HT1080 (cell line): ENCODE measurements around the gene ADGRA3. TPM values are rescaled to one million over a fixed set of nuclear protein-coding genes. Genes with fewer than 3 reads are reported as not detected.
"Not testable (repeated sequence)": the region's sequence is repeated elsewhere in the genome, so short reads cannot be mapped to it uniquely, and the experiment has no call there.

Source experiments
- DNase-seq: peaks from one replicate; pipeline ENCODE4 v3.0.0-alpha.2; 2015; ENCODE audit warnings: low read depth
- total RNA-seq: library from RNA; depleted of rRNA; stranded (reverse); fragments of >200 nt; shearing (Covaris generic); gene quantifications from 2 replicates; pipeline ENCODE4 v1.2.3, GENCODE V29; 2014

The ADGRA3 gene
- total RNA-seq, 1 experiment from 2014 or later = 28.7 TPM

DNA sequence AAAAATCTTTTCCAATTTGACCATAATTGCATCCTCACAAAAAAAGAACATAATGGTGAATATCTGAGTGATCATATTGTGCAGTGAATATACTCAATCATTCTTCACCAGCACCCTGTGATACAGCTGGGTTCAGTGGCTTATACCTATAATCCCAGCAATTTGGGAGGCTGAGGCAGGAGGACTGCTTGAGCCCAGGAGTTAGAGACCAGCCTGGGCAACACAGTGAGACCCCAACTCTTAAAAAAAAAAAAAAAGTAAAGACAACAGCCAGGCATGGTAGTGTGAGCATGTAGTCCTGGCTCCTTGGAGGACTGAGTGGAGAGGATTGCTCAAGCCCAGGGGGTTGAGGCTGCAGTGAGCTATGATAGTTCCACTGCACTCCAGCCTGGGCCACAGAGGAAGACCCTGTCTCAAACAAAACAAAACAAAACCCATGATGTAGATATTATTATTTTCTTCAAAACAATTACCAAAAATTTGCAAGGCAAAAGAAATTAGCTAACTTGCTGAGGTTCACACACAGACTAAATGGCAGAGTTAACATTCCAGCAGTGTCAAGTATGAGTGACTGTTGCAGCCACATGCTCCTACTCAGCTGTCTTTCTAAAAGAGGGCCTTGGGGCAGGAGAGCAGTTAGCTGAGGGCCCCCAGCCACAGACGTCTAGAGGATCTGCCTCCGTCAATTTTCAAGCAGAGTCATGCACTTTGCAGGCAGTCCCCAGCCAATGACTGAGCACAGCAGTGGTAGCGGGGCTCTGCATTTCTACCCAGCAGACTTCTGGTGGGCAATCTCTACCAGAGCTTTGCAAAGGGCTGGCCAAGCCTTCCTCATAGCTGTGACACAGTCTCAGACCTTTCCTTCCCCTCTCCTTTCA, 33.4 kb downstream of the ADGRA3 start:
- no peak for DNase-seq

DNA sequence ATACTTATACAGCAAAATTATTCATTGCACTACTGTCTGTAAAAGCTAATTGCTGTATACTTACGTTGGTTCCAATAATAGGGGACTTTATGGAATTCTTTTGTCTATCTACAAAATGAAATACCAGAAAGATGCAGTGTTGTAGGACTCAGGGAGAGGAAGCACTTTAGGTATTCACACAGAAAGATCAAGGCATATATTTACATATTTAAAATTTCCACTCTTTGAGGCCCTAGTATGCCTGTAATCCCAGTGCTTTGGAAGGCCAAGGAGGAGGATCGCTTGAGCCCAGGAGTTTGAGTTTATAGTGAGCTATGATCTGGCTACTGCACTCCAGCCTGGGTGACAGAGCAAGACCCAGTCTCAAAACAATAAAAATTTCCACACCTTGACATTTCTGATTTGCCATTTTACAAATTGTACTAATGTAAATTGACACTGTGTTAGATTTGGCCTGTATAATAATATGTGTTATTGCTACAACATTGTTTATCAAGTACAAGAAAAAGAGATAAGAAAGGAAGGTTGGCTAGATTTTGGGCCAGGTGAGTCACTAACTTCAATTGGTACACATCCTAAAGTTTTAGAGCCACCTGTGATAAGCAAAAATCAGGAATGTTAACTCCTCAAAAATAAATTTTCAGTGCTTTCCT, 35.1 kb downstream of the ADGRA3 start:
- DNase-seq = no peak

DNA sequence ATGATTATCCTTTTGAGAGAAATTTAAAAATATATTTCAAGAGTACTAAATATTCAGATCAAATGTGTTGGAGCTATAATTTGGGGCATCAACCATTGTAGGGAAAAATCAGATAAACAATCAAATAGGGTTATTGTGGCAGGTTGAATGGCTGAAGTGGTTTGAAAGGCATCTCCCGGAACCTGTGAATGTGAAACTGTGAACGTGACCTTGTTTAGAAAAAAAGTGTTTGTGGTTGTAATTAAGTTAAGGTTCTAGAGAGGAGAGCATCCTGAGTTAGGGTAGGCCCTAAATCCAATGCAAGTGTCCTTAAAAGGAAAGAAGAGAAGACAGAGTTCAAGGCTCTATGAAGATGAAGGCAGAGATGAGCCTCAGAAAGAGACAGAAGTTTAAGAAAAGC, 37.4 kb downstream of the ADGRA3 start:
- DNase-seq = no peak

DNA sequence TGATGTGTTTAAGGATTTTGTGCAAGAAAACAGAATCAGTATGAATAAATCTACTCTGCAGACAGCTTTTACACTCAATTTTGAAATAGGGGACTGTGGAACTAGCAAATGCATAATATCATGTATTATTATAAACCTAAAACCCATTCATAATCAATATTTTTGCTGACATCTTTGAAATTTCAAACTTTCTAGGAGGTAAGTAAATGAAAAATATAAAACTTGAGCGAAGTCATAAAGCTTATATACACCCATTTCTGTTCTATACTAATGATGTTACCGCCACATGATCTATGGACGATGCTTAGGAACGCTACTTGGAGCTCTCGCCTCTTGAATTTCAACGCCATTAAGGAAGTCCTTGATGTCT, 38.1 kb downstream of the ADGRA3 start:
- DNase-seq = no peak

DNA sequence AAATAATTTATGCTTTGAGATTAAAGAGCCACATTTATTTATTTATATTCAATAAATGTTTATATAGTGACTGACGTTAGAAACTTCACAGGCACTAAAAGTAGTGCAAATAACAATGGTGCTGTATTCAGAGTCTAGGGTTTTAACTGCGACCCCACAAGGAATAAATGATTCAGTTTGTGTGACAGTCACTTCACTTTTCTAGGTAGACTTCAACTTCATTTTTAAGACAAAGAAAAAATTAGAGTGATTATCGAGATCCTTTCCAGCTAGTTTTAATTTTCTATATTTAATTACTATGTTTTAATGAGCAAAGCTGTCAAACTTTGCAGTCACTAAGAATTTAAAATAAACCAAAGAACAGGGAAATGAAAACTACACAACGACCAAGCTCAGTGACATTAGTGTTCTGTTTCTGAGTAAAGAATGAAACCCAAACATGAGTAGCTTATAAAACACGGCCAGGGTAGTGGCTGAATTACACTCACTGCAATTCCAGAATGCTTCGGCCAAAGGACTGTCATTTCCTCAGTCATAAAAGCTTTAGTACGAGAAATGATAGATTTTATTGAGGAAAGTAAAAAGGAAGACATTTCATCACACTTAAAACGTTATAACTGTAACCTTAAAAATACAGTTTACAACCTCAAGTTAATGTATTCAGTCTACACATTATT, 38.6 kb downstream of the ADGRA3 start:
- no peak for DNase-seq

DNA sequence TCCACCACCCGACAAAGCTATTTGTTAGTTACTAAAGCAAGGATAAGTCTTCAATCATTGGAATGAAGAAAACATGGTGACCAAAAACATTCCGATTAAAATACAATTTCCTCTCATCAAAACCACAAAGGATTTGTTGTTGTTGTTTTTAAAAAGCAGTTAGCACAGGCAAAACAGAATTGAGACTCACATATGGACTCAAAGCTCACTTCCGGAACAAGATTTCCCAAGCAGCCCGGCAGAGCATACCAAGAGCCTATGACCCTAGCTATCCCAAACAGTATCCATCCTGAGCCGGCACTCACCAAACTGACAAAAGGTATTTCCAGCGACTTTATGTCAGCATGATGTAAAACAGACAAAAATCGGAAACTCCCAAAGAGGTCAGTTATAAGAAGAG, 39.9 kb downstream of the ADGRA3 start:
- DNase-seq = no peak

DNA sequence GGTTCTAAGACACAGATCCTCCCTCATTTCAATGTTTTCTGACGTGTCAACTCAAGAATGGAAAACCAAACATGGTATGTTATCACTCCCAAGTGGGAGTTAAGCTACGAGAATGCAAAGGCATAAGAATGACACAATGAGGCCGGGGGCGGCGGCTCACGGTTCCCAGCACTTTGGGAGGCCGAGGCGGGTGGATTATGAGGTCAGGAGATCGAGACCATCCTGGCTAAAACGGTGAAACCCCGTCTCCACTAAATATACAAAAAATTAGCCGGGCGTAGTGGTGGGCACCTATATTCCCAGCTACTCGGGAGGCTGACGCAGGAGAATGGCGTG, 40.6 kb downstream of the ADGRA3 start:
- not testable (repeated sequence) for DNase-seq

DNA sequence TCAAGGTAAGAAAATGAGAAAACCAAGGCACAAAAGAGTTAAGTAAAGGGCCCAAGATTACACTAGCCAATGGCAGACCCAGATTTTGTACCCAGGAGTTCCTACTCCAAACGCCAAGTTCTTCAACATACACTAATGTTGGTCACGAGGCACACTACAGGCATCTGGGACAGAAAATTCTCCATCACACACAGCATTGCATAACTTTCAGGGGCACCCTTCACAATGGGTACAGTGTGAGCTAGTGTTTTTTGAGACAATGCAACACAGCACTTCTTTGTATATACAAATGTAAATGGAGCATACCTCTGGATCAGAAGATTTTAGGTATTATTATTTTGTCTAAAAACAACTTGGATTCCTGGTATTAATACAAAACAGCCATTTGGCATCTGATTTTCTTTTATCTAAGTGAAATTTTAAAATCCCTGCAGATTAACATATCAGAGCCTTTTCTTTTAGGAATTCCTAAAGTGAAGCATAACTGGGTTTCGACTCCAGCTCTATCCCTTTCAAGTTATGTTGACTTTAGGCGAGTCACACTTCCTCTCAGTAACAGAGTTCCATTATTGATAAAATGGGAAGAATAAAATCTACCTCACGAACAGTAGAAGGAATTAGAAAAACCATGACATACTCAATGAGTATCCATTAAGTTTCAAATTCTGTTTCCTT, 41.1 kb downstream of the ADGRA3 start:
- DNase-seq = peak; percentile 32

DNA sequence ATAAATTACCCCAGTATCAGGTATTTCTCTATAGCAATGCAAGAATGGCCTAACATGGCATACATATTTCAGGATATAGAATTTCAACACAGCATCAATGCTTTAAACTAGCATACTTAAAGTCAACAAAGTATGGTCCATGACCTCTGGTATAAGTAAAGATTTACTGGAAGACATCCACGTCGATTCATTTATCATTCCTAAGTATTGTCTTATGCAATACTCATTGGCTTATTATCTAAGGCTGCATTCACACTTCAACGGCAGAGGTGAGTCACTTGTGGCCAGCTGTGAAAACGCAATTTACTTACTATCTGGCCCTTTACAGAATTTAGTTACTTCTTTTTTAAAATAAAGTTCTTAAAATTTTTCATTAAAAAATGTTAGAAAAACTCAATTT, 42.6 kb downstream of the ADGRA3 start:
- peak; percentile 34 for DNase-seq

DNA sequence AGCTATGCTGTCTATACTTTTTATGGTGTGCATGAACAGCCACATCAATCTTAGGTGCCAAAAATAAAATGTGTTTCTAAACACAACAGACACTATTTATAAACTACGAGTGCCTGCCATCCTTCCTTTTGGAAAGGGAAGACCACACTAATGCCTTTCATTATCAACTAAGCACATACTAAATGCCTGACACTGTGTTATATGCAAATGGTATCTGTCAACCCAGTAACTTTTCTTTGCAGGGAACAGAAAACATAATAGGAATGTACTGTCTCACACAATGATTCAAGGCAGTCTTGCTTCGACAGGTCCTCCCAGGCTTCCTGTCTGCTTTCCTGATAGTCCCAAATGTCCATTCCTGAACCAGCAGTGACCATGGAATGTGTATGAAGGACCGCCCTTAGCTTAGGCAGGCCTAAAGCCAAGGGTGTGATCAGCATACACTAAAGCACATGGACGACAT, 43.8 kb downstream of the ADGRA3 start:
- DNase-seq = no peak

DNA sequence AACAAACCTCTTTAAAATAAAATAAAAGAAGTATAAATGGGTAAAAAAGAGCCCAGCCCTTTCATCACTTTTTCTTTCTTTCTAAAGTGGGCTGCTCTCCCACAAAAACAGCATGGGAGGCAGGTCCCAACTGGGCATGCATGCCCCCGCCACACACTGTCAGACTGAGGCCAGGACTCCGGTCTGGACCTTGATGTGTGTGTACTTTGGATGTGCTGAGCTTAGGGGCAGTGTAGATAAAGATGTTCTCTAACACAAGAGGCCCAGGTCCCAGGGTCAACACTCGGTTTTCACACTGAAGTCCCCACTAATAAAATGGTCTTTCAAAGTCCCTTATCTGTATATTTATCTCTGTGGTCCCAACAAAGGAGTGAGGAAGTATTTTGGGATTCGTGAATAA, 44.4 kb downstream of the ADGRA3 start:
- DNase-seq = no peak

DNA sequence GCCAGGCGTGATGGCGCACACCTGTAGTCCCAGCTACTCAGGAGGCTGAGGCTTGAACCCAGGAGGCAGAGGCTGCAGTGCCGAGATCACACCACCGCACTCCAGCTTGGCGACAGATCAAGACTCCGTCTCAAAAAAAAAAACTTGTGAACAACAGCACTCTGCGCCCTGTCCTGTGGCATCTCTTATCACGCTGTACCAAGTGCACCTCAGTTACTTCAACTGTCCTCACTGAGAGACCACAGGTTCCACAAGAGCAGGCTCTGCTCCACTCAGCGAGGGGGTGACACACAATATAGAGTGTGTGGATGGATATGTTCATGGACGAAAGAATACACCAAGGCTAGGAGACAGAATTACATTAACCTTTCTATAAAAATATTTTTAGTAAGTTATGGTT, 49.3 kb downstream of the ADGRA3 start:
- DNase-seq = no peak

DNA sequence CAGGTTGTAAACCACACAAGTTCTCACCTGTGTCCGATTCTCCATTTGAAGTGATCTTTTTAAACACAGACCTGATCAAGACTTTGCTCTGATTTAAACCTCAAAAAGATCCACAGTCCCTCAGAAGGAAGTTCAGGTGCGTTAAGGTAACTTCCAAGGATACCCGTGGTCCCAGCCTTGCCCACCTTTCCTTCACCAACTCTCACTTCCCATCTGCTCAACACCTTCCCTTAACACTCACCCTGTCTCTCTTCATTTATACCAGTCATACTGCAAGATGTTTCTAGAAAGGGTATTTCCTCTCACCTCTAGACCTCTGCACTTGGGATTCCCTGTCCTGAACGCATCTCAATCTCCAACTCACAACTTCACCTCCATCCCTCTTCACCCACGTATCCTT, 49.9 kb downstream of the ADGRA3 start:
- no peak for DNase-seq

DNA sequence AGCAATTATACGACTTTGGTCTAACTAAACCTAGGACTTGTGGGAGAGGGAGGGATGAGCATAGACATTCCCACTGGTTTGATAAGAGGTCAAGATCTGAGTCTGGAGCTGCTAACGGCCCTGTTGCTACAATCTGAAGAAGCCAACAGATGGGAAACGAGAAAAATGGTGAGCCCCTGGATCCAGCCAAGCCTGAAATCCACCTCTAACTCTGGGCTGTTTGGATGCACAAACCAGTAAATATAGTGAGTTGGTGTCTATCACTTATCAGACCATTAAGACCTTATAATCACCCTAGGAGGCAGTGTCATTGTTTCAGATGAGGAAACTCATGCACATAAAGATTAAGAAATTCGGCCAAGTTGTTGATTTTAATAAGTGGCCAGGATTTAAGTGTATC, 50.5 kb downstream of the ADGRA3 start:
- no peak for DNase-seq

DNA sequence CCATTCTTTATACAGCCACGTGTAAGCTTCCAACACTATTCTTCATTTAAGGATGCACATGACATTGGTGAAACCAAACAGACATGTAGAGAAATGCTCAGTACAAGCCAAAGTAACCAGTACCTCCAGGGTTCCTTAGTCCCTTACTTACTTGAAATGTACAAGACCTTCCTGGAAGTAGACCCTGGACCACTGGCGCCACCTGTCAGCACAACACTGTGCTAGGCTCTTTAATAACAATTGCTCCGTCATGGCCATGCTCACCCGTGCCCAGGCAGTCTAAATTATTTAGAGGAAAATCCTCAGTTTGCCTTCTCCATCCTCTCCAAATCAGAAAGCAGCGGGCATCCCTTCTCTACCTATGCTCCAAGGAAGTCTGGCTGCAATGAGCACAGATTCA, 52.7 kb downstream of the ADGRA3 start:
- no peak for DNase-seq

DNA sequence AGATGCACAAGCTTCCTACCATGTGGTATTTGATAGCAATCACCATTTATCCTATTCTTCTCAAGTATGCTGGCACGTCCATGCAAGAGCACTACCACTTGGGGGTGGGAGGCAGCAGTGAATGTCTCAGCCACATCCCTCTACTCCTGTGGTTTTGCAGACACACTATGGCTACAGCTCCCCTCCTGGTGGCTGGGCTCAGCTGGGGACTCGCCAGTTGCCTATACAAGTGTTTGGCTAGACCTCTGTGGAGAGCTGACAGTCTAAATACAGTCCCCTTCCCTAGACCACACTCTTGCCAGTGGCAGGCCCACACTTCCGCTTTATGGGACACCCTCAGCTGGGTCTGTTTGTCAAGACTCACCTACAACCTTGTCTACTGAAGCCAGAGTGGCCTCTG, 53.2 kb downstream of the ADGRA3 start:
- DNase-seq = no peak

DNA sequence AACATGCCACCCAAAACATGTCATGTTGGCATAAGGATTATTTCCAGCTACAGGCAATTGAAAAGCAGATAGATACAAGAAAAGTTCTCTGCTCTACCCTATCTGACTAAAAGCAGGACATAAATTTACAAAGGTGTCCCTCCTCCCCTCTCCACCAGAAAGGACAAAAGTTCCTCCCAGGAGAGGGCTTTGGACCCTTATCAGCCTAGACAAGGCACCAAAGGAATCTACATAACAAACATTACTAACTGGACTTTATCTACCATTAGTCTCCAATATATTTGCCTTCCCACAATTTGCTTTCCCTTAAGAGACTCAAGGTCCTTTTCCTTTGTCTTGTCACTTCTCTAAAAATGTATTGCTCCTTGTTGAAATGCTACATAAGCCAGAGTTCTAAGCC, 55.6 kb downstream of the ADGRA3 start:
- DNase-seq = no peak

DNA sequence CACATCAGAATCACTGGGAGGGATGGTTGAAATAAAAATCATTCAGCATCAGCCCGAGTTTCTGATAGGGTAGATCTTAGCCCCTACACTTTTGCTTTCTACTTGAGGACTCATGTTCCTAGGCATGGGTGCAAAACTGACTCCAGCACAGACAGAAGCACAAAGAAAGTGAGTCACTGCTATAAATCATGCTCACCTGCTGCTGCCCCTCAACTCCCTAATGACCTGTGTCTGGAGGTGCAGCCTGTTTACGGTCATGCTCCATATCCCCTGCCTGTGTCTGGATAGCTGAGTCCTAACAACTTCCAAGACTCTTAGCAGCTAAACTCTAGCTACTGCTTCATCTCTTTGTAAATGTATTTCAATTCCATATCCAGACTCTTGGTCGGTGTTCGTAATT, 57.8 kb downstream of the ADGRA3 start:
- DNase-seq = peak; percentile 23

DNA sequence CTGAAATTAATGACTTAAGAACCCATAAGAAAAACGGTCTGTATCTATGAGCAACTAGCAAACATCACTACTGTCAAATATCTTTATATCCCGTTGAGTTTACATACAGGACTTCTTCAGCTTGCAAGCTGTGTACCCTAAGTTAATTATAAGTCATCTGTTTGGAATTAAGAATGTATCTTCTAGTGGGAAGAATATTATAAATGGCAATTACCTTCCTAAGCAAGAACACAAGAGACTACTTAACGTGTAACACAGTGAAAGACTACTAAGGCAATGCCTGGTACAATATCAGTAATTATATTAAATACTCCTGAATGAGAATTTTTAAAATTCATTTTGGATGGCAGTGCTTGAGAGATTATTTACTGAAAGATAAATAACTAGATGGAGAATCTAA, 58.5 kb downstream of the ADGRA3 start:
- no peak for DNase-seq

DNA sequence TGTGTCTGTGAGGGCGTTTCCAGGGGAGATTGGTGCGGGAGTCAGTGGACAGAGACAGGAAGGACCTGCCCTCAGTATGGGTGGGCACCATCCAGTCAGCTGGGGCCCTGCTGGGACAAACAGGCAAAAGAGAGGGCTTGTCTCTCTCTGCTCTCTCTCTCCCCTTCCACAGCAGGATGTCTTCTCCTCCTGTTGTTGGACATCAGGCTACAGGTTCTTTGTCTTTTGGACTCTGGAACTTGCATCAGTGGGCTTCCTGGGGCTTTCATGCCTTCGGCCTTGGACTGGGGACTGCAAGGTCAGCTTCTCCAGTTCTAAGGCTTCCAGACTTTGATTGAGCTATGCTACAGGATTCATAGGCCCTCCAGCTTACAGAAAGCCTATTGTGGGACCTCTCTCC, 59.6 kb downstream of the ADGRA3 start:
- no peak for DNase-seq

DNA sequence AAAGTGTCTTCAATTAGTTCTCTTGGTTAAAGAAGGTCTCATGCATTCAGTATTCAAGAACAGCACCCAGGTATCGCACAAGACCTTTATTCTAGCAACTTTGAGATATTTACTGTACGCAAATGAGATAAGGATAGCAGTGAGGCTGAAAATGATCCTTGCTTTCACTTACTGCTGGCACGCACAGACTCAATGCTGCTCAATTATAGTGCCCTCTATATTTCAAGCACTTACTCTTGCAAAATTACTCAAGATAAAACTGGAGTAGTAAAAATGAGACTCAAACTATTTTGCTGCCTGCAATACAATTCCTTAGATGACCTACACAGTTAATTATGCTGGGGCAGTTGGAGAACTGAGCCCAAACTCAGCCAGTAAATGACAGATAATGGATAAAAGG, 60.9 kb downstream of the ADGRA3 start:
- DNase-seq = no peak
